Endodermal cell (in vitro differentiated cells): Measurements from ENCODE around the gene FUT8. TPM values are rescaled to one million over a fixed set of nuclear protein-coding genes. Genes with fewer than 3 reads are reported as not detected.

Experiments
- DNase-seq: peaks from one replicate; pipeline ENCODE4 v3.0.0-alpha.2; 2017
- H3K27ac ChIP-seq: 2 replicates; pipeline ENCODE4 v1.5.1; 2013; ENCODE audit warnings: mild to moderate bottlenecking, low read depth, low read length, moderate library complexity
- H3K27me3 ChIP-seq: 2 replicates; pipeline ENCODE4 v1.6.1; 2013; ENCODE audit warnings: mild to moderate bottlenecking, low read length, moderate library complexity; ENCODE audit not compliant: insufficient read depth, control insufficient read depth, poor library complexity, severe bottlenecking
- H3K36me3 ChIP-seq: 2 replicates; pipeline ENCODE4 v1.7.0; 2013; ENCODE audit warnings: mild to moderate bottlenecking, low read length, moderate library complexity; ENCODE audit not compliant: control insufficient read depth, insufficient read depth
- H3K4me1 ChIP-seq: one replicate; pipeline ENCODE4 v1.7.0; 2013; ENCODE audit warnings: low read length; ENCODE audit not compliant: control insufficient read depth, insufficient read depth
- H3K4me3 ChIP-seq: 2 replicates; pipeline ENCODE4 v1.5.1; 2013; ENCODE audit warnings: mild to moderate bottlenecking, low read length, moderate library complexity
- H3K9ac ChIP-seq: 2 replicates; pipeline ENCODE4 v1.6.1; 2013; ENCODE audit warnings: mild to moderate bottlenecking, low read length, moderate library complexity; ENCODE audit not compliant: poor library complexity, severe bottlenecking; ENCODE audit errors: extremely low read depth
- H3K9me3 ChIP-seq: 2 replicates; pipeline ENCODE4 v1.6.1; 2013; ENCODE audit warnings: mild to moderate bottlenecking, low read length, moderate library complexity; ENCODE audit not compliant: control insufficient read depth
- H3K27ac Mint-ChIP-seq: 2 replicates; pipeline ENCODE4 v1.8.0; 2020; ENCODE audit warnings: mixed read lengths
- H3K27me3 Mint-ChIP-seq: 2 replicates; pipeline ENCODE4 v1.8.0; 2021; ENCODE audit warnings: mild to moderate bottlenecking, mixed read lengths; ENCODE audit not compliant: insufficient read depth
- H3K36me3 Mint-ChIP-seq: 2 replicates; pipeline ENCODE4 v1.8.0; 2020; ENCODE audit warnings: low read depth, mixed read lengths
- H3K4me1 Mint-ChIP-seq: 2 replicates; pipeline ENCODE4 v1.8.0; 2020; ENCODE audit warnings: mixed read lengths
- H3K4me3 Mint-ChIP-seq: 2 replicates; pipeline ENCODE4 v1.8.0; 2020; ENCODE audit warnings: mild to moderate bottlenecking, moderate library complexity, mixed read lengths
- H3K9me3 Mint-ChIP-seq: 2 replicates; pipeline ENCODE4 v1.8.0; 2020; ENCODE audit warnings: mild to moderate bottlenecking, mixed read lengths
- CTCF ChIP-seq: fragments of 200-600 bp; sonication (generic); conservative IDR thresholded peaks from 2 replicates; pipeline ENCODE4 v1.5.0; 2021; ENCODE audit warnings: antibody characterized with exemption, mild to moderate bottlenecking
- WGBS, 2 experiments: methylation state at CpG; one replicate each; pipeline versions ENCODE4 v1.1.5 to v1.1.7; 2013; ENCODE audit warnings: missing lambda C conversion rate in 2 of 2, mixed read lengths in 1 of 2; ENCODE audit not compliant: insufficient coverage in 1 of 2, insufficient read length in 1 of 2; 5-methylcytosine and 5-hydroxymethylcytosine counted together
- total RNA-seq, 2 donors: library from RNA; stranded (reverse); fragmentation: NEBNext Ultra II Directional in 1 of 2; extraction: Animal tissue kit (Norgen Biotek cat#: 25700) in 1 of 2; gene quantifications; 2 replicates in 1 of 2; 3 replicates in 1 of 2; pipeline ENCODE4 v1.2.1, GENCODE V29; 2021

Gene FUT8
- total RNA-seq, 2 donors from 2014 or later, result 63.9 to 76.9 TPM

GRCh38 chr14:65456247-65456646, 43.7 kb downstream of the FUT8 start:
- H3K36me3 ChIP-seq, result peaks cover 43% of the 10 kb centered on the region
- no peak for DNase-seq
- Mint-ChIP-seq H3K9me3 (peaks cover 11% of the 10 kb centered on the region), H3K4me1 (no peaks in the 10 kb centered on the region), H3K4me3 (no peak overlapping the region), H3K27ac (no peak overlapping the region), H3K27me3 (peaks cover 4% of the 10 kb centered on the region), H3K36me3 (peaks cover 38% of the 10 kb centered on the region)
- no peaks in the 10 kb centered on the region for H3K27me3 ChIP-seq
- H3K27ac ChIP-seq, result no peak overlapping the region
- TF ChIP-seq CTCF, result no peak
- H3K4me1 ChIP-seq, result no peaks in the 10 kb centered on the region
- no peak overlapping the region for H3K9ac ChIP-seq
- 100% methylated on average over 1 of the region's 1 CpG; no CpG with 5 or more reads in 1 of the 2 experiments for WGBS, 2 experiments
- peaks cover 31% of the 10 kb centered on the region for H3K9me3 ChIP-seq
- peak overlapping the region; percentile 15 for H3K4me3 ChIP-seq

- TF ChIP-seq CTCF, result no peak
- Mint-ChIP-seq H3K27me3 (no peaks in the 10 kb centered on the region), H3K9me3 (no peaks in the 10 kb centered on the region), H3K4me1 (peaks cover 4% of the 10 kb centered on the region), H3K36me3 (peaks cover 22% of the 10 kb centered on the region), H3K27ac (no peak overlapping the region), H3K4me3 (no peak overlapping the region)
- Histone ChIP-seq H3K27ac (peak overlapping the region; percentile 9), H3K9ac (no peak overlapping the region), H3K9me3 (no peaks in the 10 kb centered on the region), H3K36me3 (peaks cover 34% of the 10 kb centered on the region), H3K27me3 (no peaks in the 10 kb centered on the region), H3K4me3 (no peak overlapping the region), H3K4me1 (no peaks in the 10 kb centered on the region)
- 91 to 97% methylated on average over 1 to 2 of the region's 2 CpGs for WGBS, 2 experiments
- no peak for DNase-seq
These were observed 49.2 kb downstream of the FUT8 start for GRCh38 chr14:65461730-65462129.

- no peaks in the 10 kb centered on the region for H3K9me3 ChIP-seq
- peaks cover 16% of the 10 kb centered on the region for H3K36me3 Mint-ChIP-seq
- no peak overlapping the region for H3K27ac Mint-ChIP-seq
- H3K4me1 Mint-ChIP-seq, result peaks cover 4% of the 10 kb centered on the region
- no peaks in the 10 kb centered on the region for H3K4me1 ChIP-seq
- no peaks in the 10 kb centered on the region for H3K27me3 Mint-ChIP-seq
- H3K9ac ChIP-seq, result no peak overlapping the region
- no peak for DNase-seq
- no peak overlapping the region for H3K4me3 Mint-ChIP-seq
- no peaks in the 10 kb centered on the region for H3K27me3 ChIP-seq
- 94 to 100% methylated on average over 1 to 3 of the region's 3 CpGs for WGBS, 2 experiments
- H3K27ac ChIP-seq, result no peak overlapping the region
- H3K36me3 ChIP-seq, result peaks cover 34% of the 10 kb centered on the region
- TF ChIP-seq CTCF, result no peak
- H3K4me3 ChIP-seq, result no peak overlapping the region
- no peaks in the 10 kb centered on the region for H3K9me3 Mint-ChIP-seq
These were observed 49.9 kb downstream of the FUT8 start for GRCh38 chr14:65462411-65462810.
